ENCODE results near the gene XXYLT1.
A peak's percentile ranks its signal among the peaks of the same experiment; 100 is the strongest.

The XXYLT1 gene

DNA sequence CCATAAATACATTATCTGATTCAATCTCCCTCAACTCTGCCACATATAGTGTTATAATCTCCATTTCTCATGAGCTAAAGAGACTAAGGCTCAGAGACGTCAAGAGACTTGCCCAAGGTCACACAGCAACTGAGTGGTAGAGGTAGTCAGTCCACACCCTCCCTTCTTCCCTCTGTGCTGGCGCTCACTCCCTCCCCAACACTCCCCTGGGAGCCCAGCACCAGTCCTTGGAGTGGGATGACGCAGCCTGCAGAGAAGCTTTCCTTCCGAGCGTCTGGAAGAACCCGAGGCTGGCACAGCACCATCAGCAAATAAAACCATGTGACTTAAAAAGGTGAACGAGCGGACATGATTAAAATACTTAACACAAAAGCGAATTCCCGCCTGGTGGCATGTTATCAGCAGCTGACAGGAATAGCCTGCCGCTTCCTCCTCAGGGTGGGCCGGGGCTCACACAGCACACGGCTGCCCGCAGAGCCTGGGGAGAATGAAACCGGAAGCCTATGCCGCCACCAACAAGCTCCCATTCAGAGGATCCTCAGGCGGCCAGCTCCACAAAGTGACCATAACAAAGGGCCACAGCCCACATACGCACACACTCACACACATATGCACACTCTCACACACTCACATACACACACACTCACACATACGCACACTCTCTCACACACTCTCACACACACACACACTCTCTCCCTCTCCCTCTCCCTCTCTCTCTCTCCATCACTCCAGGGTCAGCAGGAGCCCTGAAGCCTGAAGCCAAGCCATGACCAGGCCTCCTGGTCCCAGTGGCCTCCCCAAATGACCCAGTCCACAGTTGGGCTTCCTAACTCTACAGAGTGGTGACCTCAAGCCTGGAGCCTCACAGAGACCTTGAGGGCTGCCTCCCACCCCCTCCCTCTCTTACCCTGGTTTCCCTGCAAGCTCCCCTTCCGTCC is 120.5 kb downstream of the XXYLT1 start:
- H3K4me3 ChIP-seq (ENCODE audit: low read length): peak overlapping the region; percentile 12
- DNase-seq (ENCODE audit: low read depth): peak; percentile 74

DNA sequence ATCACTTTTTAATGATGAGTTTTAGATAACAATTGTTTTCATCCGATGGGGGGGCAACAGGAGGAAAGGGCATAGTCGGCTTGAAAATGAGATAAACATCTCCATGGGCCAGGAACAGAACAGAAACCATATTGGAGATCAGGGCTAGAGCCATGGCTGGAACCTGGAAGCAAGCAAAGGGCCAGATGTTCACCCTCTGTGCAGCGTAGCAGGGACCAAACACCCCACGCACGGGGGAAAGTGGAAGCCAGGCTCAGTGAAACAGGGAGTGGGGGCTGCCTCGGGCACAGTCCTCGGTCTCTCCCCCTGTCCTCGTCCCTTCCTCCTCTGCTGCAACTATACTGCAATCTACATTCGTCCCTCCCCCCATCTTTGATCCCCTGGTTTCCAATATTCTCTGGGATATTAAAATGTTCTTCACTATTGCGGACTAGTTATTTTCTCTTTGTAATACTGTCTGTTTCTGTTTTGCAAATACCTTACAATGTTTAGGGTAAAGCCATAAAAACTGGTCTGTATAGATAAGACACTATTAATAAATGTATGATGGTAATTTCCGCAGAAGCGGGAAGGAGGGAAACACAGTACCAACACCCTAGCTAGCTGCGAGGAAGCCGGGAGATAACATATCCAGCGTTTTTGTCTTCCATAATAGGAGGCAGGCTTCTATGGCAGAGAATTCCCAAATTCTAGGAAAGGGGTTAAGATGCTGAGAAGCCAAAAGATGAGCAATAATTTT is 121.5 kb downstream of the XXYLT1 start:
- DNase-seq (ENCODE audit: low read depth): no peak
- TF ChIP-seq, protein P1, sequence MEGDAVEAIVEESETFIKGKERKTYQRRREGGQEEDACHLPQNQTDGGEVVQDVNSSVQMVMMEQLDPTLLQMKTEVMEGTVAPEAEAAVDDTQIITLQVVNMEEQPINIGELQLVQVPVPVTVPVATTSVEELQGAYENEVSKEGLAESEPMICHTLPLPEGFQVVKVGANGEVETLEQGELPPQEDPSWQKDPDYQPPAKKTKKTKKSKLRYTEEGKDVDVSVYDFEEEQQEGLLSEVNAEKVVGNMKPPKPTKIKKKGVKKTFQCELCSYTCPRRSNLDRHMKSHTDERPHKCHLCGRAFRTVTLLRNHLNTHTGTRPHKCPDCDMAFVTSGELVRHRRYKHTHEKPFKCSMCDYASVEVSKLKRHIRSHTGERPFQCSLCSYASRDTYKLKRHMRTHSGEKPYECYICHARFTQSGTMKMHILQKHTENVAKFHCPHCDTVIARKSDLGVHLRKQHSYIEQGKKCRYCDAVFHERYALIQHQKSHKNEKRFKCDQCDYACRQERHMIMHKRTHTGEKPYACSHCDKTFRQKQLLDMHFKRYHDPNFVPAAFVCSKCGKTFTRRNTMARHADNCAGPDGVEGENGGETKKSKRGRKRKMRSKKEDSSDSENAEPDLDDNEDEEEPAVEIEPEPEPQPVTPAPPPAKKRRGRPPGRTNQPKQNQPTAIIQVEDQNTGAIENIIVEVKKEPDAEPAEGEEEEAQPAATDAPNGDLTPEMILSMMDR (IDR thresholded peaks at IDR 0.05; ENCODE audit: insufficient read depth, low read depth, low read length, missing control alignments): no peak
- H3K4me3 ChIP-seq (ENCODE audit: low read length): no peak overlapping the region

More for the DNA sequence above, 120.5 kb downstream of the XXYLT1 start:
- TF ChIP-seq, protein P1 (IDR thresholded peaks at IDR 0.05; ENCODE audit: insufficient read depth, low read depth, low read length, missing control alignments): no peak

DNA sequence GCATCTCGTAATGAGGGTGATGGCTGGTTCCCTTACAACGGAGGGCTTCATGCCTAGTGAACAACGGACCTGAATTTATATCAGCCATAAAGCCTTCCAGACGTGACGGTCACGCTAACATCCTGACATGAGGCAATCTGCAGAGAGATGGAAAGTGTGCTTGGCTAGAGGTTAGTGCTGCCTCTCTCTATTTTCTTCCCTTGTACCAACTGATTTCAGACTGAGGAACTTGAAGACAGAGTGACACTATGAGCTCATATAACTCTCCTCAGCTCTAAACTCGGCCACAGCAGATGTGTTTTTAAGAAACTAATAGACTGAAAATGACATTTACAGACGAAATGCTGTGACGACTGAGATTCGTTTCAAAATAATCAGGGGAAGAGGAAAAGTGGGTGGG is 122.4 kb downstream of the XXYLT1 start:
- TF ChIP-seq, protein P1 (IDR thresholded peaks at IDR 0.05; ENCODE audit: insufficient read depth, low read depth, low read length, missing control alignments): no peak
- no peak for DNase-seq (ENCODE audit: low read depth)
- no peak overlapping the region for H3K4me3 ChIP-seq (ENCODE audit: low read length)

DNA sequence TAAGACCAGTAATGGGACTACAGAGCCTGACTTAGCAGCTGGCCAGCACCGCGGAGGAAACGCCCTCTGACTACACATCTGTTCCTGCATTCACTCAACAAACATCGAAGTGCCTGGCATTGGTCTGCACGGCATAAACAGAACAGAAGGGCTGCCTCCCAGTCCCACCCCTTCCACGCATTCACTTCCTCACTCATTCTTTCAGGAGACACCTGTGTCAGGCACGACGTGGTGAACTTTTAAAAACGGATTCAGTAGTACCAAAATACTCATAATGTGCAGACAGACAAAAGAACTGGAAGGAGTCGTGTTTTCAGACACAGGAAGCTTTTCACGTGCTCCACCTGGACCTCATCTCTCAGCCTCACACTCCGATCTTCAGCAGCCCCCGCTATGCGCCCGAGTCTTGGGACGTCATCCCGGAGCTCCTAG is 123.3 kb downstream of the XXYLT1 start:
- TF ChIP-seq, protein P1 (IDR thresholded peaks at IDR 0.05; ENCODE audit: insufficient read depth, low read depth, low read length, missing control alignments): no peak
- H3K4me3 ChIP-seq (ENCODE audit: low read length): no peak overlapping the region

GRCh38 chr3:195146131-195146530 is 124.8 kb downstream of the XXYLT1 start:
- TF ChIP-seq, protein P1 (IDR thresholded peaks at IDR 0.05; ENCODE audit: insufficient read depth, low read depth, low read length, missing control alignments): no peak
- no peak overlapping the region for H3K4me3 ChIP-seq (ENCODE audit: low read length)
- no peak for DNase-seq (ENCODE audit: low read depth)

More for the DNA sequence above, 123.3 kb downstream of the XXYLT1 start:
- DNase-seq (ENCODE audit: low read depth): no peak

GRCh38 chr3:195145579-195145978 is 125.4 kb downstream of the XXYLT1 start:
- H3K4me3 ChIP-seq (ENCODE audit: low read length): no peak overlapping the region
- DNase-seq (ENCODE audit: low read depth): no peak
- TF ChIP-seq, protein P1 (IDR thresholded peaks at IDR 0.05; ENCODE audit: insufficient read depth, low read depth, low read length, missing control alignments): no peak
